GM21723 (cell line): ENCODE results near the gene CAB39L.

ENCODE experiments used
- ATAC-seq: cut with Tn5 transposase; IDR thresholded peaks from one replicate; pipeline ENCODE4 v1.9.1; 2021; ENCODE audit warnings: mild to moderate bottlenecking, moderate library complexity; ENCODE audit not compliant: unreplicated experiment

The CAB39L gene

GRCh38 chr13:49443704-49444523 is at the start of gene CAB39L, which contains the start of gene SETDB2:
Gene CAB39L (minus strand): TSS chr13:49444064. CDS start chr13:49382910, 61,154 bp downstream.
Gene SETDB2 (plus strand): TSS chr13:49444274. CDS start chr13:49451894, 7,620 bp downstream.
- ATAC-seq = peak; percentile 96

GRCh38 chr13:49488563-49488962 is 44.7 kb upstream of the CAB39L start:
- no peak for ATAC-seq

GRCh38 chr13:49481788-49482187 is 37.9 kb upstream of the CAB39L start:
- ATAC-seq = no peak

GRCh38 chr13:49476529-49476928 is 32.7 kb upstream of the CAB39L start:
- ATAC-seq = no peak

GRCh38 chr13:49472186-49472585 is 28.3 kb upstream of the CAB39L start:
- no peak for ATAC-seq

GRCh38 chr13:49466292-49466838 is 22.5 kb upstream of the CAB39L start:
- no peak for ATAC-seq

- ATAC-seq = no peak
These were observed 20.9 kb upstream of the CAB39L start for GRCh38 chr13:49464621-49465325.

- no peak for ATAC-seq
These were observed 20.2 kb upstream of the CAB39L start for GRCh38 chr13:49464085-49464484.

GRCh38 chr13:49459580-49459979 is 15.7 kb upstream of the CAB39L start:
- ATAC-seq = no peak

- no peak for ATAC-seq
These were observed 13.4 kb upstream of the CAB39L start for GRCh38 chr13:49457221-49457620.

- ATAC-seq = no peak
These were observed 12.3 kb upstream of the CAB39L start for GRCh38 chr13:49456156-49456555.

GRCh38 chr13:49455007-49455398 is 11.1 kb upstream of the CAB39L start:
- peak; percentile 26 for ATAC-seq

GRCh38 chr13:49454388-49455006 is 10.6 kb upstream of the CAB39L start:
- ATAC-seq = peak; percentile 94

GRCh38 chr13:49453465-49453864 is 9.6 kb upstream of the CAB39L start:
- no peak for ATAC-seq

GRCh38 chr13:49452725-49453457 is 9.0 kb upstream of the CAB39L start:
- ATAC-seq = no peak

GRCh38 chr13:49450105-49450819 is 6.4 kb upstream of the CAB39L start:
- ATAC-seq = no peak

- no peak for ATAC-seq
These were observed 4.9 kb upstream of the CAB39L start for GRCh38 chr13:49448753-49449152.

- no peak for ATAC-seq
These were observed 2.6 kb upstream of the CAB39L start for GRCh38 chr13:49446473-49446872.

GRCh38 chr13:49444524-49445395 is 896 bp upstream of the CAB39L start:
- peak; percentile 21 for ATAC-seq
